Fibroblast of mammary gland (primary cell): ENCODE data around the gene CENPQ.
A peak's percentile ranks its signal among the peaks of the same experiment; 100 is the strongest.

Experiments used
- DNase-seq: peaks from one replicate; pipeline ENCODE4 v3.0.0-alpha.2; 2010; ENCODE audit warnings: low read depth
- H3K4me3 ChIP-seq: 2 replicates; pipeline ENCODE4 v1.5.1; 2011; ENCODE audit warnings: low read depth, mild to moderate bottlenecking, low read length, moderate library complexity; ENCODE audit not compliant: control insufficient read depth
- TF ChIP-seq, protein P1 (sequence below): conservative IDR thresholded peaks from 2 replicates; pipeline ENCODE4 v1.5.1; 2011; ENCODE audit warnings: low read depth, low read length, inconsistent platforms; ENCODE audit not compliant: control insufficient read depth, insufficient read depth

The CENPQ gene

DNA sequence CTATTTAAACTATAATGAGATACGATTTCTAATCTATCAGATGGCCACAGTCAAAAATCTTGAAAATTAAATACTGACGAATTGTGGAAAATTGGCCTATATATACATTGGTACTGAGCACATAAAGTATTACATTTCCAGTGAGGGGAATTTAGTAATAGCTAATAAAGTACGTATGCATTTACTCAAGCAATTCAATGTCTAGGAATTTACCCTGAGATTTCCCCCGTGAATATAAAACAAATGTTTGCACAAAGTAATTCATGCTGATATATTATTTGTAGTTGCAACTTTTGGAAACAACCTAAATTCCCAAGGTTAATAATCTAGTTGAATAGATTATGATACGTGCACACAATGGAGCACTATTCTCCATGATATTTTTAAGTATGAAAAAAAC is 72.6 kb downstream of the CENPQ start:
- H3K4me3 ChIP-seq: no peak overlapping the region
- TF ChIP-seq, protein P1, sequence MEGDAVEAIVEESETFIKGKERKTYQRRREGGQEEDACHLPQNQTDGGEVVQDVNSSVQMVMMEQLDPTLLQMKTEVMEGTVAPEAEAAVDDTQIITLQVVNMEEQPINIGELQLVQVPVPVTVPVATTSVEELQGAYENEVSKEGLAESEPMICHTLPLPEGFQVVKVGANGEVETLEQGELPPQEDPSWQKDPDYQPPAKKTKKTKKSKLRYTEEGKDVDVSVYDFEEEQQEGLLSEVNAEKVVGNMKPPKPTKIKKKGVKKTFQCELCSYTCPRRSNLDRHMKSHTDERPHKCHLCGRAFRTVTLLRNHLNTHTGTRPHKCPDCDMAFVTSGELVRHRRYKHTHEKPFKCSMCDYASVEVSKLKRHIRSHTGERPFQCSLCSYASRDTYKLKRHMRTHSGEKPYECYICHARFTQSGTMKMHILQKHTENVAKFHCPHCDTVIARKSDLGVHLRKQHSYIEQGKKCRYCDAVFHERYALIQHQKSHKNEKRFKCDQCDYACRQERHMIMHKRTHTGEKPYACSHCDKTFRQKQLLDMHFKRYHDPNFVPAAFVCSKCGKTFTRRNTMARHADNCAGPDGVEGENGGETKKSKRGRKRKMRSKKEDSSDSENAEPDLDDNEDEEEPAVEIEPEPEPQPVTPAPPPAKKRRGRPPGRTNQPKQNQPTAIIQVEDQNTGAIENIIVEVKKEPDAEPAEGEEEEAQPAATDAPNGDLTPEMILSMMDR: no peak
- no peak for DNase-seq

DNA sequence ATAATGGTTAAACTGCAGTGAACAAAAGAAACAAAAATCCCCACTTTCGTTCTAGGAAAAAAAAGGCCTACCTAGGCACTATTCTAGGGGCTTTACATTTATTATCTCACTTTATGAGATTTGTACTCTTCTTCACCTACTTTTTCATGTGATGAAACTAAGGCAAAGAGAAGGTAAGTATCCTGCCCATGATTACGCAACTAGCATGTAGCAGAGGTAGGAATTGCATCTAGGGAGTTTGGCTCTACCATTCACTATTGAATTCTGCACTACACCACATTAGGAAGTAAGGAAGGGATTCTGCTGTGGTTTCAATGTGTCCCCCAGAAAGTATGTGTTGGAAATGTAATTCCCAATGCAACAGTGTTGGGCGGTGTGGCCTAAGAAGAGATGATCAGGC is 75.9 kb downstream of the CENPQ start:
- H3K4me3 ChIP-seq: no peak overlapping the region
- DNase-seq: no peak
- TF ChIP-seq, protein P1: no peak

DNA sequence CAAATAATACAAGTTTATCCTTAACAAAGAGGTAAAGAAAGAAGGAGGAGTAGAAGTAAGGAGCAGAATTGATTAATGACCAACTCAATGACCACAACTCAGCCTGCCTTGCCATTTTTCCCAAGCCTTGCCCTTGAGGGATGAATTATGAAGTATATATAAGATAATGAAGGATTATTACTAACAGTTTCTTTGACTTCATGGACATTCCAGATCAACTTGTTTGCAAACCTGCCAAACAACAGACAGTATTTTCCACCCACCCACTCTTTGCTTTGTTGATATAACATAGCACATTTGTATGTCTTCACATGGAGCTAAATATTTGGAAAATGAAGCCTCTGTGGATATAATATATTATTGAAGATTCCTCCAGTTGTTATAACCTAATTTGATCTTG is 77.4 kb downstream of the CENPQ start:
- peak; percentile 24 for DNase-seq
- TF ChIP-seq, protein P1: no peak
- no peak overlapping the region for H3K4me3 ChIP-seq

DNA sequence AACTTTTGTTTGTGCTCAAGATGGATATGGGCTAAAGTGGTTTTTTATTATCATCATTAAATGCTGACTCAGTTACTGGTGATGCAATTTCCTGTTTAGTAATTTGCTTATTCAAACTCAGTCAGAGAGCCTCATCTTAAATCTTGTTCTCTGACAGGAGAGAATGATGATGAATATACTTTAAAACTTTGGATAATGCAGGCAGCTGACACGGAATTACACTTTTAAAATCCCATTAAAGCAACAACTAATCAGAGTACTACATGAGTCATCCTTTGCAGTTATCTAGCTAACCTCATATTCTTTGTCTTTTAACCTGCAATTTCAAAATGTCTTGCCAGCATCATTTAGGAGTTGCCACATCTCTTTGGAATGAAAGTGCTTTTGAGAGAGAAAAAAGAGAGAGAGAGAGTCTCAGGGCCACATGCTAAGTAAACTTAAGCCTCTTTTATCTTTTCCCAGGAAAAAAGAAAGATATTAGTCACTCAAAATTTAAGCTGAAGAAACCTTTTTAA is 78.1 kb downstream of the CENPQ start:
- DNase-seq: peak; percentile 93
- H3K4me3 ChIP-seq: no peak overlapping the region
- TF ChIP-seq, protein P1: no peak

DNA sequence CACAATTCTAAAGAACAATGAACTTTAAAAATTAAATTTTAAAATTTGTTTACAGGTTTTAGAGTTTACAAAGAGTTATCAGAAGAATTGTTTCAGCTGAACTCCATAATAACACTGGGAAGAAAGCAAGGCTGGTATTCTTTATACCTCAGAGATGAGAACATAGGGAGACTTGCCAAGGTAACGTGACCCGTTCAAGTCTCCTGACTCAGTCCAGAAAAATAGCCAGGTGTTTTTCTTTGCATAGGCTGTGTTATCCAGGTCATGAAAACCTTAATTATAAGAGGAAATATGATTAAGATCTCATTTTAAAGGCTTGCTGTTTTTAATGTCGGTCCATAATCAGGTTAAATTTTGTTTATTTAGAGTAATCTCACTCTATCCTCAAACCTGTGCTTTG is 78.8 kb downstream of the CENPQ start:
- TF ChIP-seq, protein P1: no peak
- peak; percentile 54 for DNase-seq
- H3K4me3 ChIP-seq: no peak overlapping the region
